DND-41 (cell line): ENCODE results near the gene HBP1.

Experiments
- CTCF ChIP-seq: IDR thresholded peaks from 2 replicates; pipeline ENCODE4 v1.5.1; 2012; ENCODE audit warnings: borderline replicate concordance, low read length, moderate library complexity, mild to moderate bottlenecking; ENCODE audit not compliant: poor library complexity, severe bottlenecking; ENCODE audit errors: extremely low read depth
- EZH2 ChIP-seq: IDR thresholded peaks from 3 replicates; pipeline ENCODE4 v1.6.1; 2012; ENCODE audit warnings: borderline replicate concordance, low read depth, mild to moderate bottlenecking, moderate library complexity, low read length, inconsistent platforms; ENCODE audit not compliant: severe bottlenecking

- TF ChIP-seq CTCF (no peak), EZH2 (no peak)
Measured at GRCh38 chr7:107228291-107228690, 59.5 kb downstream of the HBP1 start.
